22Rv1 (cell line): Measurements from ENCODE around the gene RNF186.

Source experiments
- CTCF ChIP-seq: fragments of 450-650 bp; IDR thresholded peaks from 2 replicates; pipeline ENCODE4 v1.5.1; 2017; ENCODE audit warnings: mild to moderate bottlenecking
- ZFX ChIP-seq: fragments of 450-650 bp; IDR thresholded peaks from 2 replicates; pipeline ENCODE4 v1.6.1; 2017; ENCODE audit warnings: antibody characterized with exemption, borderline replicate concordance

GRCh38 chr1:19835578-19835977 lies 20.5 kb upstream of the RNF186 start:
- TF ChIP-seq CTCF (no peak), ZFX (no peak)
